ENCODE data around the gene SCGB1D1. TPM values are rescaled to one million over a fixed set of nuclear protein-coding genes. Genes with fewer than 3 reads are reported as not detected.
A peak's percentile ranks its signal among the peaks of the same experiment; 100 is the strongest.
"Not testable (repeated sequence)": the region's sequence is repeated elsewhere in the genome, so short reads cannot be mapped to it uniquely, and the experiment has no call there.

SCGB1D1 gene
- total RNA-seq, 1 donor from 2014 or later: not detected

DNA sequence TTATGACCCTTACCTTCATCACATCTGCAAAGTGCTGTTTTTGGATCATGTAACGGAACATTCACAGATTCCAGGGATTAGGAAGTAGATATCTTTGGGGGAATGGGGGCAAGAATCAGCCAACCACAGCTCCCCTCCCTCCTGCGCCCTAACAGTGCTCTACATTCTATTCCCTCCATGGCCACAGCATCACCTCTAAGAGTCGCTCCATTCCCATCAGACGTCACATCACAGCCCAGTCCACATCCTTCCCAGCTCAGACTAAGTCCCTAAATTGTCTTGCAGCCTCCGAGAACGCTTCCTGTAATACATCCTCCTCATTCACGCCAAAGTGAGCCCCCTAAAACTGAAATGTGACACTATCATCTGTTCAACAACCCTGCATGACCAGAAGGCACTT, 5.9 kb downstream of the SCGB1D1 start:
- Mint-ChIP-seq H3K4me3 (no peak overlapping the region), H3K4me1 (no peaks in the 10 kb centered on the region), H3K27ac (ENCODE audit: unreplicated experiment) (no peak overlapping the region), H3K27me3 (ENCODE audit: low read depth) (peaks cover 63% of the 10 kb centered on the region), H3K36me3 (ENCODE audit: low read depth) (no peaks in the 10 kb centered on the region), H3K9me3 (no peaks in the 10 kb centered on the region)
- DNase-seq (ENCODE audit: low read depth, low spot score): no peak
- TF ChIP-seq, protein P1, sequence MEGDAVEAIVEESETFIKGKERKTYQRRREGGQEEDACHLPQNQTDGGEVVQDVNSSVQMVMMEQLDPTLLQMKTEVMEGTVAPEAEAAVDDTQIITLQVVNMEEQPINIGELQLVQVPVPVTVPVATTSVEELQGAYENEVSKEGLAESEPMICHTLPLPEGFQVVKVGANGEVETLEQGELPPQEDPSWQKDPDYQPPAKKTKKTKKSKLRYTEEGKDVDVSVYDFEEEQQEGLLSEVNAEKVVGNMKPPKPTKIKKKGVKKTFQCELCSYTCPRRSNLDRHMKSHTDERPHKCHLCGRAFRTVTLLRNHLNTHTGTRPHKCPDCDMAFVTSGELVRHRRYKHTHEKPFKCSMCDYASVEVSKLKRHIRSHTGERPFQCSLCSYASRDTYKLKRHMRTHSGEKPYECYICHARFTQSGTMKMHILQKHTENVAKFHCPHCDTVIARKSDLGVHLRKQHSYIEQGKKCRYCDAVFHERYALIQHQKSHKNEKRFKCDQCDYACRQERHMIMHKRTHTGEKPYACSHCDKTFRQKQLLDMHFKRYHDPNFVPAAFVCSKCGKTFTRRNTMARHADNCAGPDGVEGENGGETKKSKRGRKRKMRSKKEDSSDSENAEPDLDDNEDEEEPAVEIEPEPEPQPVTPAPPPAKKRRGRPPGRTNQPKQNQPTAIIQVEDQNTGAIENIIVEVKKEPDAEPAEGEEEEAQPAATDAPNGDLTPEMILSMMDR (conservative IDR thresholded peaks at IDR 0.05): no peak

DNA sequence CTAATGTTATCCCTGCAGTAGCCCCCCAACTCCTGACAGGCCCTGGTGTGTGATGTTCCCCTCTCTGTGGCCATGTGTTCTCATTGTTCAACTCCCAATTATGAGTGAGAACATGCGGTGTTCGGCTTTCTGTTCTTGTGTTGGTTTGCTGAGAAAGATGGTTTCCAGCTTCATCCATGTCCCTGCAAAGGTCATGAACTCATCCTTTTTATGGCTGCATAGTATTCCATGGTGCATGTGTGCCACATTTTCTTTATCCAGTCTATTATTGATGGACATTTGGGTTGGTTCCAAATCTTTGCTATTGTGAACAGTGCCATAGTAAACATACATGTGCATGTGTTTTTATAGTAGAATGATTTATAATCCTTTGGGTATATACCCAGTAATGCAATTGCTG, 7.4 kb downstream of the SCGB1D1 start:
- DNase-seq (ENCODE audit: low read depth, low spot score); H3K4me3 Mint-ChIP-seq; H3K4me1 Mint-ChIP-seq; H3K36me3 Mint-ChIP-seq (ENCODE audit: low read depth); H3K9me3 Mint-ChIP-seq; H3K27ac Mint-ChIP-seq (ENCODE audit: unreplicated experiment): not testable (repeated sequence)
- peaks cover 62% of the 10 kb centered on the region for H3K27me3 Mint-ChIP-seq (ENCODE audit: low read depth)

DNA sequence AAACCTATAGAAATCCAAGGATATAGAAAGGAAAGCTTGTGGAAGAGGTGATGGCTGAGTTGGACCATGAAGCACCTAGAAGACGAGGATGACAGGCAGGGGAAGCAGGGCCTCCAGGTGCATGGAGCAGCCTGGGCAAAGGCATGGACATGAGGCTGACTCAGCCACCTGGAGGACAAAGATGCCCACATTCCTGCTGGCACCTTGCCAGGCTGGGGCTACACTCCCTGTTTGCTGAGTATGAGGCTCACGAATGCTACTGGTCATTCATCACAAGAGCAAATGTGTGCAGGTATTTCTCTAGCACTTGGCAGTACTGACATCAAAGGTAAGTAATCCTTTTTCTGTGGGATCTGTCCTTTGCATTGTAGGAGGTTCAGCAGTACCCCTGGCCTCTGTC, 11.4 kb downstream of the SCGB1D1 start:
- TF ChIP-seq, protein P1 (conservative IDR thresholded peaks at IDR 0.05): no peak
- Mint-ChIP-seq H3K9me3 (no peaks in the 10 kb centered on the region), H3K4me1 (no peaks in the 10 kb centered on the region), H3K36me3 (ENCODE audit: low read depth) (no peaks in the 10 kb centered on the region), H3K27ac (ENCODE audit: unreplicated experiment) (no peak overlapping the region), H3K27me3 (ENCODE audit: low read depth) (peaks cover 37% of the 10 kb centered on the region), H3K4me3 (no peak overlapping the region)
- no peak for DNase-seq (ENCODE audit: low read depth, low spot score)

DNA sequence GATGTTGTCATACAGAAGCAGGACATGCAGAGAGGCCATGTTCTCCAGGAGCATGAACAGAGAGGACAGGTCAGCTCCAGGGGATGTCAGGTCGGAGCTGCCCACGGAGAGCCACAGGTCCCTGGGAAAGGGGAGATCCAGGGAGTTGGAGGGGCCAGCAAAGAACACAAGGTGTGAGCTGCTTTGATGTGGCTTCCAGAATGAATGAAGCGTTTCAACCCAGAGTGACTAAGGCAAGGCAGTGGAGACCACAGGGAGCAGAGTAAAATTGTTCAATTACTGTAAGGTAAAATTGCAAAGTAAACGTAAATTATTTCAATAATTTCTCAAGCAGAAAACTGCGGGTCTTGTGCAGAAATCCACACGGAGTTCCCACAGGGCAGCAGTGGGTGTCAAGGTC, 12.9 kb downstream of the SCGB1D1 start:
- Mint-ChIP-seq H3K9me3 (no peaks in the 10 kb centered on the region), H3K27me3 (ENCODE audit: low read depth) (peaks cover 34% of the 10 kb centered on the region), H3K4me3 (no peak overlapping the region), H3K4me1 (no peaks in the 10 kb centered on the region), H3K27ac (ENCODE audit: unreplicated experiment) (no peak overlapping the region), H3K36me3 (ENCODE audit: low read depth) (no peaks in the 10 kb centered on the region)
- TF ChIP-seq, protein P1 (conservative IDR thresholded peaks at IDR 0.05): no peak
- no peak for DNase-seq (ENCODE audit: low read depth, low spot score)

DNA sequence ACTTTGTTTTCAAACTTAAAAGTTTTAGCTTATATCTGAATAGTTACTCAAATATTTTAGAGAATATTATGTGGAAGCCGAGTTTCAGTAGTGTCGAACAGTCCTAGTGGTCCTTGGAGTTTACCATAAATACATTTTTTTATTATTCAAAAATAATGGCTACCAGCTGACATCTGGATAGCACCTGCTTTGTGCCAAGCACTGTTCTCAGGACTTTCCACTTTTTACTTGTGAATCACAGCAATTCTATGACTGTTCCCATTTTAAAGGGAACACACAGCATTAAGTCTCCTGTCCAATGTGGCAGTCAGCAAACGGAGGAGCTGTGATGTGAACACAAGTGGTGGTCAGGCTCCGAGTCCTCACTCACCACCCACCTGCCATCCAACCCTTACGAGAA, 14.4 kb downstream of the SCGB1D1 start:
- Mint-ChIP-seq H3K9me3 (no peaks in the 10 kb centered on the region), H3K36me3 (ENCODE audit: low read depth) (no peaks in the 10 kb centered on the region), H3K4me1 (no peaks in the 10 kb centered on the region), H3K27ac (ENCODE audit: unreplicated experiment) (no peak overlapping the region), H3K4me3 (no peak overlapping the region), H3K27me3 (ENCODE audit: low read depth) (peaks cover 32% of the 10 kb centered on the region)
- TF ChIP-seq, protein P1 (conservative IDR thresholded peaks at IDR 0.05): no peak
- no peak for DNase-seq (ENCODE audit: low read depth, low spot score)

DNA sequence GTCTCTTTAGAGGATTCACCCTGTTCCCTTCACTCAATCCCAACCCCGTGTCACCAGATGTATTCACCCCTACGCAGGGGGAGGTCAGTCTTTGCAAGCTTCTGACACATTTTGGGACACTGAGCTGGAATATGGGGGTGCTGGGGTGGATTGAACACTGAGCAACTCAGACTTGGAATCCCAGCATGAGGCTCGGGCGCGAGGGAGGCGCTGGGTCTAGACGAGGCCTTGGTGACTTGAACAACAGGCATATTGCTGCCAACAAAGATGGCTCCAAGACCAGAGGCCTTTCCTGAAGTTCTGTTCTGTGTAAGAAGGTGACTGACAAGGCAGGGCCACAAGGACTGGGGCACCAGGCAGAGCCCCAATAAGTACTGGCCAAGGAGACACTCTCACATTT, 15.4 kb downstream of the SCGB1D1 start:
- H3K27me3 Mint-ChIP-seq (ENCODE audit: low read depth): peaks cover 26% of the 10 kb centered on the region
- no peaks in the 10 kb centered on the region for H3K9me3 Mint-ChIP-seq
- no peaks in the 10 kb centered on the region for H3K4me1 Mint-ChIP-seq
- peak overlapping the region; percentile 45 for H3K27ac Mint-ChIP-seq (ENCODE audit: unreplicated experiment)
- DNase-seq (ENCODE audit: low read depth, low spot score): no peak
- TF ChIP-seq, protein P1 (conservative IDR thresholded peaks at IDR 0.05): no peak
- no peaks in the 10 kb centered on the region for H3K36me3 Mint-ChIP-seq (ENCODE audit: low read depth)
- H3K4me3 Mint-ChIP-seq: no peak overlapping the region

DNA sequence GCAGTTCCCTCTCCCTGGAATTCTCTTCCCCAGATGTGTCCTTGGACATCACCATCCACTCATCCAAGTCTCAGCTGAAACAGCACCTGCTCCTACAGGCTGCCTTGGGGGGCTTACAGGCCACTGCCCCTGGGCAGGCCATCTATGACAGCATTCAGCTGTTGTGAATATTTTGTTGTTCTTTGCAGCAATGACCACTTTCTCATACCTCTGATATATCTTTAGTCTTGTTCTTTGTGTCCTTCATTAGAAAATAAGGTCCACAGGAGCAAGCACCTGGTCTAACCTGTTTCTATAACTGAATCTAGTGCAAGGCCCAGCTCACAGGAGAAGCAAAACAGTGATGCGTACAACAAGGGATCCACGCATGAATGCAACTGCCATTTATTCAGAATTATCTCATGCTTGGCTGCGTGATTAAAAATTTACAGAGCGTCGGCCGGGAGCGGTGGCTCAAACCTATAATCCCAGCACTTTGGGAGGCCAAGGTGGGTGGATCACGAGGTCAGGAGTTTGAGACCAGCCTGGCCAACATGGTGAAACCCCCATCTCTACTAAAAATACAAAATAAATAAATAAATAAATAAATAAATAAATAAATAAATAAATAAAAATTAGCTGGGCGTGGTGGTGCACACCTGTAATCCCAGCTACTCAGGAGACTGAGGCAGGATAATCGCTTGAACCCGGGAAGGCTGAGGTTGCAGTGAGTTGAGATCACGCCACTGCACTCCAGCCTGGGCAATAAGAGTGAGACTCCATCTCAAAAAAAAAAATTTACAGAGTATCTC, 16.5 kb downstream of the SCGB1D1 start:
- not testable (repeated sequence) for DNase-seq (ENCODE audit: low read depth, low spot score); H3K27ac Mint-ChIP-seq (ENCODE audit: unreplicated experiment); H3K4me3 Mint-ChIP-seq

More for the DNA sequence above, 16.5 kb downstream of the SCGB1D1 start:
- H3K27me3 Mint-ChIP-seq (ENCODE audit: low read depth): peaks cover 19% of the 10 kb centered on the region
- not testable (repeated sequence) for H3K9me3 Mint-ChIP-seq; H3K36me3 Mint-ChIP-seq (ENCODE audit: low read depth); H3K4me1 Mint-ChIP-seq

Data from neural crest cell (in vitro differentiated cells).